Measurements from ENCODE around the gene ACTRT2.

Gene ACTRT2

DNA sequence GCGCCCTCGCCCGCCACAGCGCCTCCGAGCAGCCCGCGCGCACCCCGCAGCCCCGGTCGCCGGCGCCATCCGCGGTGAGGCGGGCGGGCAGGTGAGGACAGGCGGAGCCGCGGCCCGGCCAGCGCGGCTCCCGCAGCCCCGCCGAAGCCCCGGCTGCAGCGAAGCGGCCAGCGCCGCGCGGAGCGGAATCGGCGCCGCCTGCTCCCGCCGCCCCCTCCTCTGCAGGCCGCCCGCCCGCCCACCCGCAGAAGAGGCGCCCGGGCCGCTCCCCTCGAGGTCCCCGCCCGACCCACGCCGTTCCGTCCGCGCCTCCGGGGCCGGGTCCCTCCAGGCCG lies 49.0 kb downstream of the ACTRT2 start:
- FAIRE-seq, result no peak
- no peak for TF ChIP-seq POLR2AphosphoS5 (IDR thresholded peaks at IDR 0.05; ENCODE audit: low read depth, low read length)
- no peak for TF ChIP-seq POU2F2 (IDR thresholded peaks at IDR 0.05; ENCODE audit: low read depth, low read length)
- no peak for TF ChIP-seq POLR2A (IDR thresholded peaks at IDR 0.05; ENCODE audit: low read depth, low read length)
- TF ChIP-seq TAF1 (IDR thresholded peaks at IDR 0.05; ENCODE audit: low read depth, low read length), result no peak
- TF ChIP-seq SPI1 (IDR thresholded peaks at IDR 0.05; ENCODE audit: low read depth, low read length), result no peak
- no peak for TF ChIP-seq PAX5 (IDR thresholded peaks at IDR 0.05; ENCODE audit: insufficient read depth, low read length, severe bottlenecking)
- no peak for DNase-seq (ENCODE audit: insufficient read length, low spot score)

- DNase-seq (ENCODE audit: insufficient read length, low spot score), result no peak
- no peak for FAIRE-seq
These were observed 49.6 kb downstream of the ACTRT2 start for GRCh38 chr1:3070644-3071564.

DNA sequence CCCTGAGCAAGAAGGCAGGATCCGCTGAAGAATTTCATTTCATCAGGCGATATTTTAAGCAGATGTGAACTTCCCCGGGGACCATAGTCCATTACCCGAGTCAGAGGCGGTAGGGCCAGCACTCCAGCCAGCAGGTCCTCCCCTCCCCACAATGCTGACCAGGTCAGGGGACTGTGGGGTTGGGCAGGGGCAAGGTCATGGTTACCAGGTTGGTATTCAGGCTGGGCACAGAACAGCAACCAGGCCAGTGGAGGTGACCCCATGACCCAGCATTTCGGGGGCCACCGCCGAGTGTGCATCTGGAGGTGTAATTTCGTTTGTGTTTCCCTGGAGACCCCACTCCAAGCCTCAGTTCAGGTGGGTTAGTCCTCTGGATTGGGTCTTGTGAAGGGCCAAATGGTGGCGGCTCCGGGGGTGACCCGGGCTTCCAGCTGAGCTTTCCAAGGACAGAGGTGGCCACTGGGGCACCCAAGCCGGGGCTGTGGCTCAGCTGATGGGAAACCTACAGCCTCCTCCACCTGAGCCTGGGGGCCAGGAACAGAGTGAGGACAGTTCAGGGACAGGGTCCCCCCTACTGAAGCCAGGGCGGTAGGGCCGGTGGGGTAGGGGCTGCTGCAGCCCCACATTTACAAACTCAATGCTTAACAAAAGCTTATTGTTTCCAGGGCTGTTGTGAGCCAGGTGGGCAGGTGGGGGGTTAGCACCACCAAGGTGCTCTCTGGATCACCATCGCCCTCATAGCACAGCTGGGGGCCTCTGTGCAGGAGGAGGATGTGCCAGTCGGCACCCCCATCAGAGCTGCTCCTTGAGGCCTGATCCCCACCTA lies 50.5 kb downstream of the ACTRT2 start:
- no peak for TF ChIP-seq SPI1 (IDR thresholded peaks at IDR 0.05; ENCODE audit: low read depth, low read length)
- no peak for TF ChIP-seq POLR2A (IDR thresholded peaks at IDR 0.05; ENCODE audit: low read depth, low read length)
- TF ChIP-seq POU2F2 (IDR thresholded peaks at IDR 0.05; ENCODE audit: low read depth, low read length), result no peak
- no peak for TF ChIP-seq PAX5 (IDR thresholded peaks at IDR 0.05; ENCODE audit: insufficient read depth, low read length, severe bottlenecking)
- no peak for TF ChIP-seq TAF1 (IDR thresholded peaks at IDR 0.05; ENCODE audit: low read depth, low read length)
- TF ChIP-seq POLR2AphosphoS5 (IDR thresholded peaks at IDR 0.05; ENCODE audit: low read depth, low read length), result no peak
- DNase-seq (ENCODE audit: insufficient read length, low spot score) (no peak), FAIRE-seq (no peak)

More at GRCh38 chr1:3070644-3071564, 49.6 kb downstream of the ACTRT2 start:
- no peak for TF ChIP-seq POLR2AphosphoS5 (IDR thresholded peaks at IDR 0.05; ENCODE audit: low read depth, low read length)
- TF ChIP-seq POU2F2 (IDR thresholded peaks at IDR 0.05; ENCODE audit: low read depth, low read length), result no peak
- no peak for TF ChIP-seq SPI1 (IDR thresholded peaks at IDR 0.05; ENCODE audit: low read depth, low read length)
- no peak for TF ChIP-seq POLR2A (IDR thresholded peaks at IDR 0.05; ENCODE audit: low read depth, low read length)
- no peak for TF ChIP-seq PAX5 (IDR thresholded peaks at IDR 0.05; ENCODE audit: insufficient read depth, low read length, severe bottlenecking)
- TF ChIP-seq TAF1 (IDR thresholded peaks at IDR 0.05; ENCODE audit: low read depth, low read length), result no peak
